Ectodermal cell (in vitro differentiated cells): ENCODE results near the gene PDLIM3.
"Not testable (repeated sequence)": the region's sequence is repeated elsewhere in the genome, so short reads cannot be mapped to it uniquely, and the experiment has no call there.

Source experiments
- H3K27ac ChIP-seq: 2 replicates; pipeline ENCODE4 v1.7.0; 2013; ENCODE audit warnings: mild to moderate bottlenecking, low read depth, low read length; ENCODE audit not compliant: insufficient read depth, poor library complexity, severe bottlenecking
- H3K27me3 ChIP-seq: 2 replicates; pipeline ENCODE4 v1.7.0; 2013; ENCODE audit warnings: mild to moderate bottlenecking, low read length; ENCODE audit not compliant: insufficient read depth, control insufficient read depth, poor library complexity, severe bottlenecking
- H3K36me3 ChIP-seq: one replicate; pipeline ENCODE4 v1.7.0; 2013; ENCODE audit warnings: low read length; ENCODE audit not compliant: control insufficient read depth, insufficient read depth
- H3K4me1 ChIP-seq: one replicate; pipeline ENCODE4 v1.7.0; 2013; ENCODE audit warnings: low read length; ENCODE audit not compliant: control insufficient read depth, insufficient read depth
- H3K4me3 ChIP-seq: 2 replicates; pipeline ENCODE4 v1.7.0; 2013; ENCODE audit warnings: low read depth, low read length, control low read depth; ENCODE audit not compliant: insufficient read depth
- H3K9me3 ChIP-seq: 2 replicates; pipeline ENCODE4 v1.7.0; 2013; ENCODE audit warnings: mild to moderate bottlenecking, low read length, moderate library complexity; ENCODE audit not compliant: control insufficient read depth
- WGBS, 2 experiments: methylation state at CpG; one replicate each; pipeline ENCODE4 v1.1.7; 2013; ENCODE audit warnings: missing lambda C conversion rate in 2 of 2; 5-methylcytosine and 5-hydroxymethylcytosine counted together

Gene PDLIM3

DNA sequence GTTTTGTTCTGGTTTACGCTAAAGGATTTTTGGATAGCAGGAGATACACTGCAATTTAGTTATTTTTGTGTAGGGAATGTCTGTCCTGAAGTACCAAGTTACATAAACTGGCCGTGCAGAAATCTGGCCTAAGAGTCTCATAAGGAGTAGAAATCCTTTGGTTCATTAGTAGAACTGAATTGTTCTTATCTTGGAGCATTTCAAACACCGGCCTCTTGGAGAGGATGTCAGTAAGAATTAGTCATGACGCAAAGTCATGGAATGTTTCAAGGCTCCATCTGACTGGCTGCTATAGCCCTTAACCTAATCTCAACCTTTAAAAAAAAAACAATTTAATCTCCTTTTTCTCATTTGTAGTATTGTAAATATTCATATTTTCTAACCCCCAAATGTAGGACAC is 15.2 kb downstream of the PDLIM3 start:
- WGBS, 2 experiments, result 86 to 93% methylated on average over 4 of the region's 4 CpGs
- no peak overlapping the region for H3K27ac ChIP-seq
- no peaks in the 10 kb centered on the region for H3K27me3 ChIP-seq
- H3K36me3 ChIP-seq, result no peaks in the 10 kb centered on the region
- H3K4me3 ChIP-seq, result no peak overlapping the region
- H3K9me3 ChIP-seq, result no peaks in the 10 kb centered on the region
- no peaks in the 10 kb centered on the region for H3K4me1 ChIP-seq

GRCh38 chr4:185518494-185518893 is 16.8 kb downstream of the PDLIM3 start:
- WGBS, 2 experiments, result 88% methylated on average over 1 of the region's 1 CpG; no CpG with 5 or more reads in 1 of the 2 experiments
- H3K27ac ChIP-seq, result no peak overlapping the region
- H3K9me3 ChIP-seq, result no peaks in the 10 kb centered on the region
- no peaks in the 10 kb centered on the region for H3K4me1 ChIP-seq
- no peaks in the 10 kb centered on the region for H3K36me3 ChIP-seq
- no peaks in the 10 kb centered on the region for H3K27me3 ChIP-seq
- H3K4me3 ChIP-seq, result no peak overlapping the region

DNA sequence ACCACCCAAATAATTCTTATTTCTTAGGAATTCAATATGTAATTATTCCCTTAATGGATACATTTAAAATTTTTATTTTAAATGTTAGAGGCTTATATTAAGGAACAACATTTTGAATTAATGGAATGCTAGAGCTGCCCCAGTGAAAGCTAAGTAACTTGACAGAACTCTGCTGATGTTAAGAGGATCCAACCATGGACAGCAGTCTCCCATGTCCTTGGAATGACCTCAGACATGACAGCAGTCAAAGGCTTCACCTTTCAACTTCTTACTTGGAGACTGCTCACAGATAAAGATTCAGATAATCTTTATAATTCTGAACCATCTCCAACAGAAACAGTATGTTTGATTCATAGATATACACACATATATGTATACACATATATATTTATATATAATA is 17.2 kb downstream of the PDLIM3 start:
- Histone ChIP-seq H3K36me3 (no peaks in the 10 kb centered on the region), H3K4me1 (no peaks in the 10 kb centered on the region), H3K27ac (no peak overlapping the region), H3K9me3 (no peaks in the 10 kb centered on the region), H3K4me3 (no peak overlapping the region), H3K27me3 (no peaks in the 10 kb centered on the region)

GRCh38 chr4:185515248-185515647 is 20.1 kb downstream of the PDLIM3 start:
- no peak overlapping the region for H3K27ac ChIP-seq
- WGBS, 2 experiments, result 90 to 94% methylated on average over 2 to 3 of the region's 4 CpGs

DNA sequence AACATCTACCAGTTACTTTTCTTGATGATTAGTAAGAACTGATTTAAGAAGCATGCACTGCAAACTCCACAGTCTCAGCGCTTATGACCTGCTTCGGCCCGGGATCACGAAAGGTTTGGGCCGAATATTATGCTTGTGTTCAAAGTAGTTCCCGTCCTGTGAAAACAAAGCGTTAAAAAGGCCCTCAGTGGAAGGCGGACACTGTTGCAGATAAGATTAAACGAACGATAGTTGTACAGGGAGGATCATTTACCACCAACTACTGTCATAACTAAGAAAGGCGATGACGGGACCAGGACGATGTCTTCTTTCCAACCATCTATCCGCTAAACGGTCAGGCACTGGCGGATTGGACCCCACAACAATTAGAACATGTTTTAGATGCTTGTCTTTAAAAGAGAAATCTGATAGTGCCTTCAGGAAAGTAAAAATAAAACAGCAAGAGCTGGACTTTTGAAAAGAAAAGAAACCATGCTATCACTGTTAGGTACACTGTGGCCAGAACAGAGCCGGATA is 21.1 kb downstream of the PDLIM3 start:
- H3K27ac ChIP-seq, result no peak overlapping the region
- no peak overlapping the region for H3K4me3 ChIP-seq
- H3K27me3 ChIP-seq, result no peaks in the 10 kb centered on the region
- no peaks in the 10 kb centered on the region for H3K4me1 ChIP-seq
- H3K9me3 ChIP-seq, result no peaks in the 10 kb centered on the region
- H3K36me3 ChIP-seq, result no peaks in the 10 kb centered on the region
- WGBS, 2 experiments, result 95 to 96% methylated on average over 17 of the region's 17 CpGs

More at GRCh38 chr4:185515248-185515647, 20.1 kb downstream of the PDLIM3 start:
- no peak overlapping the region for H3K4me3 ChIP-seq
- no peaks in the 10 kb centered on the region for H3K27me3 ChIP-seq
- no peaks in the 10 kb centered on the region for H3K4me1 ChIP-seq
- no peaks in the 10 kb centered on the region for H3K36me3 ChIP-seq
- no peaks in the 10 kb centered on the region for H3K9me3 ChIP-seq

DNA sequence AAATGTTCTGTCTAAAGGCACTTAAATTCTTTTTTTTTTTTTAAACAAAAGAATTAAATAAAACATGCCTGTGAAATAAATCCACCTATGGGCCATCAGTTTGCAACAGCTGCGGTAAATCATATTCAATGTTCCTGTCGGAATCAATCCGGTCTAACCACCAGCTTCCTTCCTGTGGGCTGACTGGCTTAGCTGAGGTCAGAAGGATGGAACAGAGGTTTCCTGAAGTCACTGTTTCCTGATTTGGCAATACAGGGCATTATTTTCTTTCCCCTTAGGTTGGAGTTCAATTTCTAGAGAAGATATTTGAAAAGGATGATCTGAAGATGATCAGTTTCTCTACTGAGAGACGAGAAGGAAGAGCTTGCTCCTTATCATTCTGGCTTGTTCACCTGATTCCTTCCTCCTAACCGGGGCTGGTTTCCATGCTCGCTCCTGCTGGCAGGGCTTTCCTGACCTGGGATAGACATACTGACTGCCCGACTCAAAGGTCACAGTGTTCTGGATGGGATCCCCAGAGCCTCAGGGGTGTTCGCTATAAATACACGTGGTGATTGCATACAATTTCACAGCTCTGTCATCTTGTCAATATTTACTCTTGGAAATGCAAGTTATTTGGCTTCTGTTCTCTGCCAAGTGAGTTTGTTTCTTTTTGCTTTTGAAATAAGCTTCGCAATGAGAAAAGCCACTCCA is 21.7 kb downstream of the PDLIM3 start:
- H3K9me3 ChIP-seq, result no peaks in the 10 kb centered on the region
- H3K27me3 ChIP-seq, result no peaks in the 10 kb centered on the region
- H3K4me3 ChIP-seq, result no peak overlapping the region
- no peaks in the 10 kb centered on the region for H3K4me1 ChIP-seq
- H3K36me3 ChIP-seq, result no peaks in the 10 kb centered on the region
- H3K27ac ChIP-seq, result no peak overlapping the region
- 91 to 92% methylated on average over 9 to 10 of the region's 10 CpGs for WGBS, 2 experiments

DNA sequence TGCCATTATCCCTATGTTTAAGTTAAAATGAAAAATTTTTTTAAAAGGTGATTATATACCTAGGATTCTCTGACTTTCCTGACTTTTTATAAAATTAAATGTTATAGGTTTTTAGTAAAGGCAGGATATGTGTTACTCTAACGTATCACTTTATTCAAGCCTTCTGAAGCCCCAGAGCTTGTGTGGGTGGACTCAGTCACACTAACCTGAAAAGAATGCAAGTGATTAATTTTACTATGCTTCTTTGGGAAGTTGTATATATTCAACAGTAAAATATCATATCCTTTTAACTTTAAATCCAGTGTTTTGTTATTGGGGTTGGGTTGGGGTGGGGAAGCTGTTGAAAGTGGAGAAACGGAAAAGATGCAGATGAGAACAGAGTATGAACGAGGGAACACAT is 22.8 kb downstream of the PDLIM3 start:
- no peaks in the 10 kb centered on the region for H3K9me3 ChIP-seq
- 87 to 95% methylated on average over 2 to 3 of the region's 3 CpGs for WGBS, 2 experiments

GRCh38 chr4:185511243-185511642 is 24.1 kb downstream of the PDLIM3 start:
- H3K4me1 ChIP-seq, H3K9me3 ChIP-seq, H3K36me3 ChIP-seq, H3K4me3 ChIP-seq, H3K27ac ChIP-seq, H3K27me3 ChIP-seq: not testable (repeated sequence)
- WGBS, 2 experiments, result 89 to 90% methylated on average over 2 of the region's 2 CpGs

More for the DNA sequence above, 22.8 kb downstream of the PDLIM3 start:
- H3K4me1 ChIP-seq, result no peaks in the 10 kb centered on the region
- no peak overlapping the region for H3K4me3 ChIP-seq
- H3K27me3 ChIP-seq, result no peaks in the 10 kb centered on the region
- H3K27ac ChIP-seq, result no peak overlapping the region
- H3K36me3 ChIP-seq, result no peaks in the 10 kb centered on the region

DNA sequence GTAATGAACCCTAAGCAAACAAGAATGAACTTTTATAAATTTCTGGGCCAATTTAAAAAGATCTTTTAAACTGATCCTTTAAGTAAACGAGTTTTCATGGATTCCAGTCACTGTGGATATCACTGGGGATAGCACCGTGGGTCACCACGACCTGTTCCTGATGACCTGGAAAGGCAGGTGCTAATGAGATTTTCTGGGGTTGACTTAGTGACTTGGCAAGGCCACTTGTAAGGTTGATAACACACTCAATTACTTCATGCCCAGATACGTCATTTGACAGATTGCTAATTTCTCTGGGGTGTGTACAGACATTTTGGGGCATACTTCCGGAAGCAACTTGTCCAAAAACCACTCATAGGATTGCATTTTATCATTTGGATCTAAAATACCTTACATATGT is 24.5 kb downstream of the PDLIM3 start:
- H3K9me3 ChIP-seq, result no peaks in the 10 kb centered on the region
- WGBS, 2 experiments, result 92 to 96% methylated on average over 3 to 5 of the region's 5 CpGs
- no peak overlapping the region for H3K27ac ChIP-seq

GRCh38 chr4:185508181-185508580 is 27.1 kb downstream of the PDLIM3 start:
- H3K4me3 ChIP-seq, result no peak overlapping the region
- H3K4me1 ChIP-seq, result no peaks in the 10 kb centered on the region
- WGBS, 2 experiments, result 89% methylated on average over 4 of the region's 4 CpGs
- no peaks in the 10 kb centered on the region for H3K36me3 ChIP-seq
- H3K27ac ChIP-seq, result no peak overlapping the region
- no peaks in the 10 kb centered on the region for H3K9me3 ChIP-seq
- H3K27me3 ChIP-seq, result no peaks in the 10 kb centered on the region

More for the DNA sequence above, 24.5 kb downstream of the PDLIM3 start:
- Histone ChIP-seq H3K27me3 (no peaks in the 10 kb centered on the region), H3K4me1 (no peaks in the 10 kb centered on the region), H3K36me3 (no peaks in the 10 kb centered on the region), H3K4me3 (no peak overlapping the region)
